ENCODE results near the gene PTGES.
"Not testable (repeated sequence)": the region's sequence is repeated elsewhere in the genome, so short reads cannot be mapped to it uniquely, and the experiment has no call there.

The PTGES gene

GRCh38 chr9:129769669-129770068, 16.8 kb upstream of the PTGES start:
- DNase-seq: no peak

GRCh38 chr9:129768486-129768885, 15.6 kb upstream of the PTGES start:
- DNase-seq: no peak

DNA sequence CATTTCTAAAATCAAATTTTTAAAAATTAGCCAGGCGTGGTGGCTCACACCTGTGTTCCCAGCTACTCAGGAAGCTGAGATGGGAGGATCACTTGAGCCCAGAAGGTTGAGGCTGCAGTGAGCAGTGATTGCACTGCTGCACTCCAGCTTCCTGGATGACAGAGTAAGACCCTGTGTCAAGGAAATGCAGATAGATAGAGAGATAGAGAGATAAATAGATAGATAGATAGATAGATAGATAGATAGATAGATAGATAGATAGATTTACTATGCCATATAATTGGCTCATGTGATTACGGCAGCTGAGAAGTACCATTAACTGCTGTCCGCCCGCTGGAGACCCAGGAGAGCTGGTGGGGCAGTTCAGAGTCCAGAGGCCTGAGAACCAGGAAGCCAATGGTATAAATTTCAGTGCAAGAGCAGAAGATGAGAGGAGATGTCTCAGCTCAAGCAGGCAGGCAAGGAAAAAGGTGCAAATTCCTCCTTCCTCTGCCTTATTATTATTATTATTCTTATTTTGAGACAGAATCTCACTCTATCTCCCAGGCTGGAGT, 13.0 kb upstream of the PTGES start:
- no peak for DNase-seq

DNA sequence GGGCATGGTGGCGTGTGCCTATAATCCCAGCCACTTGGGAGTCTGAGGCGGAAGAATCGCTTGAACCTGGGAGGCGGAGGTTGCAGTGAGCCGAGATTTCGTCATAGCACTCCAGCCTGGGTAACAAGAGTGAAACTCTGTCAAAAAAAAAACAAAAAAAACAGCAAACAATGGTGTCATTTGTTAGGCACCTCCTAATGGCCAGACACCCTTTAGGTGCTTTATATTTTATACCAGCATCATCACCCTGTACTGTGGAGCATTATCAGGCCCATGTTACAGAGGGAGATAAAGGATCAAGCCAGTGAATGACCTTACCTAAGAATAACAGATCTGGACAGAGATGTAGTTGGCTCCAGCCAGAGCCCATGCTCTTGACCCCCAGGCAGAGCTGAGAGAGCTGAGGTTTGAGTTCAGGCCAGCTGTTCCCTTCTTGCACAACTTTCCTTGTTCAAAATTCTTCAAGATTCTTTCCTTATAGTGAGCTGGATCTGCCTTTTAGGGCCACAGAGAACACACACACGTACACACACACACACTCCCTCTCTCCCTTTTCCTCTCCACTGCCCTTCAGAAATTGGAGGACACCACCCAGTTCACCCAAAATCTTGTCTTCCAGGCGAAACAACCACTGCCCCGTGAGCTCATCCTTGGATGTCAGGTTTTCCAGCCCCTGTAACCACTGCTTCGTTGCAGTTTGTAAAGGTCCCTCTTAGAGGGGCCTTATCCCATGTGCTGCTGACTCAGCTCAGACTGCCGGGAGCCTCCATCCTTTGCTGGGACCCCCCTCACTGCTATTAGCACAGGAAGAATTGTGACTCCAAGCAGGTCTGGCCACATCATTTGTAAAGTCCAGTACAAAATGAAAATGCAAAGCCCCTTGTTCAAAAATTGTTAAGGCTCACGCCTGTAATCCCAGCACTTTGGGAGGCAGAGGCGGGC, 10.4 kb upstream of the PTGES start:
- no peak for DNase-seq

GRCh38 chr9:129762370-129762984, 9.6 kb upstream of the PTGES start:
- DNase-seq: not testable (repeated sequence)

DNA sequence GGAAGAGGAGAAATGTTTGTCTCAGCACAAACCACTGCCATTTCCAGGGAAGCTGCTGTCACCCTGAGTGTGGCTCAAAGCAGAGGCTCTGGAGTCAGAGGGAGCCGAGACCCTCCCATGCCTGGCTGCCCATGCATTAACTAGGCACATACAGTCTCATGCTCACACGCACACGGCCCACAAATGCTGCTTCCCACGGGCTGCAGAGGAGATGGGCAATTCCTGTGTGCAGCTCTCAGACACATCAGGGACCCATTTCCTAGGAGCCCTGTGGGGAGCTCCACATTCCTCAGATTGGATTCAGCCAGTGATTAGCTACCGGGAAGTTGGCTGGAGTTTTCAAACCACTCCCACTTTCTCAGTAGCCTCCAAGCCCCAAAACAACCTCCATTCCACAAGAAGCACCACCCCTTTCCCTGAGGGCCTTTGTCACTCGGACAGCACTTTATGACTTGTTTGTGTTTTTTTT, 9.1 kb upstream of the PTGES start:
- no peak for DNase-seq

DNA sequence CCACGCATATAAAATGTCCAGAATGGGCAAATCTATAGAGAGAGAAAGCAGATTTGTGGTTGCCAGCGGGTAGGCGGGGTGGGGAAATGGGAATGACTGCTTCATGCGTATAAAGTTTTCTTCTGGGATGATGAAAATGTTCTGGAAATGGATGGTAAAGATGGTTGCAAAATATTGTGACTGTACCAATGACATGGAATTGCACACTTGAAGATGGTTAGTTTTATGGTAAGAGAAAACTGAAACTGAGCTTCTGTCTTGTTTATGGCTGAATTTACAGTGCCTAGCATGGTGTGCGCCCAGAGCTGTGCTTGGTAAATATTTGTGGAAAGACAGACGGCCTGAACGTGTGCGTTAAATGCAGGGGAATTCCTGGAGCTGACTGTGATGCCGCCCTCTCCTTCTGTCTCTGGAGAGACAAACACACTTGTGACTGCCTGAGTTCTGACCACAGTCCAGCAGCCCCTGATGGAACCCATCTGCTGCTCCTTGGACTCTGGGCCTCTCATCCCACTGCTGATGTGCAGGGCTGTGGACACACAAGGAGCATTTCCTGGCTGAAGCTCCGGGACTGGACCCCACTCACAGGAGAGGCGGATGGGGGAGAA, 8.6 kb upstream of the PTGES start:
- DNase-seq: no peak

DNA sequence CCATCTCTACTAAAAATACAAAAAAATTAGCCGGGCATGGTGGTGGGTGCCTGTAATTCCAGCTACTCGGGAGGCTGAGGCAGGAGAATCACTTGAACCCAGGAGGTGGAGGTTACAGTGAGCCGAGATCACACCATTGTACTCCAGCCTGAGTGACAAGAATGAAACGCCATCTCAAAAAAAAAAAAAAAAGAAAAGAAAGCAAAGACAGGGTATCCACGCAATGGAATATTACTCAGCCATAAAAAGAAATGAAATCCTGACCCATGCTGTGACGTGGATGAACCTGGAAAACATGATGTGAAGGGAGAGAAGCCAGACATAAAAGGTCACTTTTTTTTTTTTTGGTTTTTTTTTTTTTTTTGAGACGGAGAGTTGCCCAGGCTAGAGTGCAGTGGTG, 7.9 kb upstream of the PTGES start:
- DNase-seq: not testable (repeated sequence)

DNA sequence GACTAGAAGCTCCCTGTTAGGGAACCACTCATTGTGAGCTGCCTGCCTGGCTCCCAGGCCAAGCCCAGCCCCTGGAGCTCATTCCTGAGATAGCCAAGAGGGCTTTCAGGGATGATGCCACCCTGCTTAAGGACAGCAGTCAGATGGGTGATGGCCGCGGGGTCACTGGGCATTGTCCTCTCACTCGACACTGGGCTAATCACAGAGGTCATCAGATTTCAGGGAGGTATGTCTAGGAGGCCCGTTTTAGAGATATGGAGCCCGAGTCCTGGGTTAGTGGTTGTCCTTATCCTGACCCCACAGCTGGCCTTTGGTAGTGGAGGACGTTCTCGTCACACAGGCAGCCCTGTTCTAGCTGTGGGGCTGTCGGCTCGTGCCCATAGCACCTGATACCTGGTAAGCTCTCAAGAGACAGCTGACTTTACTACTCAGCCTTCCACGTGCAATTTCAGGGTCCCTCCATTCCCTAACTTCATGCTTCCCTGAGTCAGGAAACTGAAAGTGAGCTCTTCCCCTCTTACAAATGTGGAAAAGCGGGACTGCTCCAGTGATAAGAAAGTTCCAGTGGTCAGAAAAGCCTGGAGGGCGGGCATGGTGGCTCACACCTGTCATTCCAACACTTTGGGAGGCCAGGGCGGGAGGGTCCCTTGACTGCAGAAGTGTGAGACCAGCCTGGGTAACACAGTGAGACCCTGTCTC, 7.1 kb upstream of the PTGES start:
- DNase-seq: no peak

GRCh38 chr9:129759319-129759718, 6.5 kb upstream of the PTGES start:
- no peak for DNase-seq

GRCh38 chr9:129757045-129757444, 4.2 kb upstream of the PTGES start:
- DNase-seq: no peak

DNA sequence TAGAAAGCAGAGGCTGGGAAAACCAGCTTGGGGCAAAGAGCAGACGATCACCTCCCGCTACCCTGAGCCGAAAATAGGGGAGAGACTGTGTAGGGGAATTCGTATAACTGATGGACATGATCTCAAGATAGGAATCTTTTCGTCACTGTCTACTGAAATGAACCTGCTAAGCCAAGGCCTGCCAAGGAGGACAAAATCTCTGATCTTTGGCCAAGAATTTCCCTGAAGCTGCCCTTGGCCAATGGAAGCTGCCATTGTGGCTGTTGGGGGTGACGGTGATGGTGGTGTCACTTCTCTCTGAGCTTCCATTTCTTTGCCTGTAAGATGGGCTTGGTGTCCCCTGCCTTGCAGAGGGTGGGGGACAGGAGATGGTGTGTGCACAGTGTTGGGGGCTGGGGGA, 3.3 kb upstream of the PTGES start:
- no peak for DNase-seq

- DNase-seq: no peak
Observed at GRCh38 chr9:129755151-129755550, 2.3 kb upstream of the PTGES start.

- DNase-seq: no peak
Observed at GRCh38 chr9:129751841-129752801, 721 bp downstream of the PTGES start.

DNA sequence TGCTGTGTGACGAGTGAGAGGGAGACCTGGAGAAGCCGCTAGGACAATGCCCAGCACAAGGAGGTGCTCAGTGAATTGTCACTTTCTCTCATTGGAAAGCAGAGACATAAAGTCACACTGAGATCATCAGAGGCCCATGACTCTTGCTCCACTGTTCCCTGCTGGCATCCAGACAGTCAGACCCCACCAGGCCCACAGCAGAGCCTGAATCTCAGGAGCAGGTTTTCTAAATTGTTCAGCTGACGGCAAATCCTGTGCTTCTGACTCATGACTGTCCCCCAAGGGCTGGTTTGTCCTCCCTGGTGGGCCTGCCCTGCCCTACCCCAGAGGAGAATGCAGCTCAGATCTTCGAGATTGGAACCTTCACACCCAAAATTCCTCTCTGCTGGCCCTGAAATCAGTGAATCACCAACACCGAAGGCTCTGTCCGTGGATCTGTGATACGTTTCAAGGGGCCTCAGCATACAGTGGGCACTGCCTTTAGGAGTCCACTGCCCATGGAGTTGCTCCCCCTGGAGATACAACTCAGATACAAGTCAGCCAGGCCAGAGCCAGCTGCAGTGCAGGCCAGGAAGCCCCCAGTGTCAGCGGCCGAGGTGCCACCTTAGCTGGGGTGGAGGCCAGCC, 2.7 kb downstream of the PTGES start:
- no peak for DNase-seq

DNA sequence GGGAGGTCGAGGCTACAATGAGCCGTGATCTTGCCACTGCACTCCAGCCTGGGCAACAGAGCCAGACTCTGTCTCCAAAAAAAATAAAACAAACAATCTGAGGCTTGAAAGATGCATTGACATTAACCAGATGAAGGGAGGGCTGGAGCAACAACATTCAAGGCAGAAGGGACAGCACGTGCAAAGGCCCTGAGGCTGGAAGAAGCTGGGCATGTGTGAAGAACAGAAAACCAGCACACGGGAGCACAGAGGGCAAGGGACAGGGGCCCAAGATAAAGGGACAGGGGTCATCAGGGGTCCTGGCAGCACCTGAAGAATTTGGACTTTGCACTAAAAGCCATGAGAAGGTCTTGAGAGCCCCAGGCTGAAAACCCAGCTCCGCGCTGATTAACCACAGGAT, 3.3 kb downstream of the PTGES start:
- no peak for DNase-seq

DNA sequence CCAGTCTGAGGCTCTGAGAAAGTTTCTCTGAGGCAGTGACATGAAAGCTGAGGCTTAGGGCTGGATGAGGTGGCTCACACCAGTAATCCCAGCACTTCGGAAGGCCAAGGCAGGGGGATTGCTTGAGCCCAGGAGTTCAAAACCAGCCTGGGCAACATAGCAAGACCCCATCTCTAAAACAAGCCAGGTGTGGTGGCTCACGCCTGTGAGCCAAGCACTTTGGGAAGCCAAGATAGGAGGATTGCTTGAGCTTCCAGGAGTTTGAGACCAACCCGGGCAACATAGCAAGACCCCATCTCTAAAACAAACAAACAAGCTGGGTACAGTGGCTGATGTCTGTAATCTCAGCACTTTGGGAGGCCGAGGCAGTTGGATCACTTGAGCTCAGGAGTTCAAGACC, 3.8 kb downstream of the PTGES start:
- not testable (repeated sequence) for DNase-seq

DNA sequence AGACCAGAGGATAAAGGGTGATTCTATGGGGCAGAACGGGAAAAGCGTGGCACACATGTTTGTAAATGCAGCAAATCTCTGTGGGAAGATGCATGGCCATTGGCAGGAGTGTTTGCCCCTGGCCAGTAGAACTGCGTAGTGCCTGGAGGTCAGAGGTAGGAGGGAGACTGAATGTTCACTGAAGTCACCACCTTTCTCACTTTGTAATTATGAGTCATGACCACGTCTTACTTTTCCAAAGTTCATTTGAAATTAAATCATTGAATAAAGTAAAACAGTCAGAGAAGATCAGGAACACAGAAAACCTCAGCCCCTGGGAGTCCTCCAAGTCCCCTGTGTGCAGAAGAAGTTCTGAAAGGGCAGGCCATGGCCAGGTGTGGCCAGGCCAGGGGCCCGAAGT, 4.6 kb downstream of the PTGES start:
- no peak for DNase-seq

DNA sequence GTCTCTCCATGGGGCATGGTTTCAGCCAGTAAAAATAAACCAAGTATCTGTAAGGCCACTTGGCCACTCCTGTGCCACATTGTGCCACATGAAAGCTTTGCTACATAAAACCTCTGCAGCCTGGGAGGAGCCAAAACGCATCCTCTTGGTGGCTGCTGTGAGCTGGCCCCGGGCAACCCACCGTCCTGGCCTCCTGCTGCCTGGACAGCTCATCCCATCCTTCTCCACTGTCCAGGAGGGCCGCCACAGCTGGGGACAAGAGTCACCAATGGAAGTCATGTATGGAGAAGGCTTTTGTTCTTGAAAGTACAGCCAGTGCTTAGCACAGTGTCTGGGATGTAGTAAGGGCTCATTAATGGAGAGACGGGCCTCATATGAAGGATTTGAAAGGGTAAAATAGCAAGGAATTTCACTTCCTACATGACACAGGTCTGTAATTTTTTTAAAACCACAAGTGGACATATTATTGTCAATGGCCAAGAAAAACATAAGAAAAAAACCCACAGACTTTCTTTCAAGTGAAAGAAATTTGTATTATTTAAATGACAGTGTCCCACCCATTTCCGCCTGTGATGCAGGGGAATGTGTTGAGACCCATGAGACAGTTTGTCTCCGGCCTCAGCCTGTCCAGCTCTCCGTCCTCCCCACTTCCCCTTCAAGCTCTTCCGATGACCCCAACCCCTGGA, 6.6 kb downstream of the PTGES start:
- DNase-seq: no peak

- no peak for DNase-seq
Observed at GRCh38 chr9:129745200-129745599, 7.6 kb downstream of the PTGES start.
